ENCODE measurements around the gene ZCCHC3.
"Not testable (repeated sequence)": the region's sequence is repeated elsewhere in the genome, so short reads cannot be mapped to it uniquely, and the experiment has no call there.

The ZCCHC3 gene

DNA sequence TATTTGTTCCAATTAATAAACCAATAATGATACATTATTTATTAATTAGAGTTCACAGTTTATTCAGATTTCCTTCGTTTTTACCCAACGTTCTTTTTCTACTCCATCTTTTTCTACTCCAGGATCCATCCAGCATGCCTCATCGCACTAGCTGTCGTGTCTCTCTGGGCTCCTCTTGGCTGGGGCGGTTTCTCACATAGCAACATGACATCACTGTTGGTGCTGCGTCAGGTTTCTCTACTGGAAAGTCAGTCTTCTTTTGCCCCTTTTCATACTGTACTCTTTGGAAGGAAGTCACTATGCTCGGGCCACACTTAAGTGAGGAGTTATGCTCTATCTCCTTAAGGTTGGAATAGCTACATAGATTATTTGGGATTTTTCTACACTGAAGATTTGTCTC, 14.2 kb downstream of the ZCCHC3 start:
- DNase-seq (ENCODE audit: low read depth in 2 of 2), result no peak

DNA sequence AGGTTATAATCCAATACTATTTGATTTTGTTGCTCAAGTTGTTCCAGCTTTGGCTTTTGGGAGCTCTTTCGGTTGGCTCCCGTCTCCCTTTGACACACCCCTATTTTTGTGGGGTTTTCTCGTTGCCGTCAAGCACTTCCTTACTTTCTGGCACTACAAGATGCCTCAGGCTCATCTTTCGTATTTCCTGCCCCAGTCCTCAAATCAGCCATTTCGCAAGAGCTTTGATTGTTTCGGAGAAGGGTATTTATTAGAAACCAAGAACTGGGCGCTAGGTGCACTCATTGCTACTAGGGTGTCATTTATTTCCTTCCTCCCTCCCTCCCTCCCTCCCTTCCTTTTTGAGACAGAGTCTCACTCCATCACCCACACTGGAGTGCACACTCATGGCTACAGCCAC, 14.7 kb downstream of the ZCCHC3 start:
- DNase-seq (ENCODE audit: low read depth in 2 of 2), result no peak

DNA sequence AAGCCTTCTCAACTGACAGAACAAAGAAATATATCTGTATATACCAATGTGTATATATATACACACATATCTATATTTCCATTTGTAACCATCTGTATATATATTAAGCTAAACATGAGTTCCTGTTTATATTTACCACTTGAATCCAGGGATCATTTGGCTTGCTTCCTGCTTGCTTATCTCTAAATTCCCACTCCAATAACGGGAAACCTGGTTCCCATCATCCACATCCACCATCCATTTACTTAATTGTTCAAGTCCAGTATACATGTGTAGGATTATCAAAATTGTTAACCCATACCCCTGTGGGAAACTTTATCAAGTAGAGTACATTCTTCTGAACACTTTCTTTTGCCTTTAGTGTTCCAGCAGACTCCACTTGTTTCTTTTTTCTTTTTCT, 15.5 kb downstream of the ZCCHC3 start:
- DNase-seq (ENCODE audit: low read depth in 2 of 2), result no peak

DNA sequence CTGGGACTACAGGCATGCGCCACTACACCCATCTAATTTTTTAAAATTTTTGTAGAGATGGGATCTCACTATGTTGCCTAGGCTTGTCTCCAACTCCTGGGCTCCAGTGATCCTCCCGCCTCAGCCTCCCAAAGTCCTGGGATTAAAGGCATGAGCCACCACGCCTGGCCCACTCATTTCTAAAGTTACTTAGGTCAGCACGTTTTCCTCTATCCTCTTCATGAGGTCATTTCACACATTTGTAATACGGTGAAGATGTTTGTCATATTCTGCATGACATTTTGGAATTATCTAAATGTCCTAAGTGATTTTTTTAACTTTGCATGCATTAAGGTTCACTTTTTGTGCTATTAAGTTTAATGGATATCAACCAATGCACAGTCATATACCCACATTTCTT, 16.0 kb downstream of the ZCCHC3 start:
- DNase-seq (ENCODE audit: low read depth in 2 of 2), result no peak

DNA sequence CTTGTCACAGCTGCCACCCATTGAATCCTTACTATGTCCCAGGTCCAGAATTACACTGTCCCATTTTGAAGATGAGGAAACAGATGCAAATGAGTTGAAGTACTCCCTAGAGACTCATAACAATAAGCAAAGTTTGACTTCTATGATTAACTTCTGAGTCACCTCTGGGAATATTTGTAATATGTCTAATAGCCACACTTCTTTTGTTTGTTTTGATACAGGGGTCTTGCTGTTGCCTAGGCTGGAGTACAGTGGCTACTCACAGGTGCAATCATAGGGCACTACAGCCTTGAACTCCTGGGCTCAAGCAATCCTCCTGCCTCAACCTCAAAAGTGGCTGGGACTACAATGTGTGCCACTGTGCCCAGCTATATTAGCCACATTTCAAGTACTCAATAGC, 16.6 kb downstream of the ZCCHC3 start:
- no peak for DNase-seq (ENCODE audit: low read depth in 2 of 2)

DNA sequence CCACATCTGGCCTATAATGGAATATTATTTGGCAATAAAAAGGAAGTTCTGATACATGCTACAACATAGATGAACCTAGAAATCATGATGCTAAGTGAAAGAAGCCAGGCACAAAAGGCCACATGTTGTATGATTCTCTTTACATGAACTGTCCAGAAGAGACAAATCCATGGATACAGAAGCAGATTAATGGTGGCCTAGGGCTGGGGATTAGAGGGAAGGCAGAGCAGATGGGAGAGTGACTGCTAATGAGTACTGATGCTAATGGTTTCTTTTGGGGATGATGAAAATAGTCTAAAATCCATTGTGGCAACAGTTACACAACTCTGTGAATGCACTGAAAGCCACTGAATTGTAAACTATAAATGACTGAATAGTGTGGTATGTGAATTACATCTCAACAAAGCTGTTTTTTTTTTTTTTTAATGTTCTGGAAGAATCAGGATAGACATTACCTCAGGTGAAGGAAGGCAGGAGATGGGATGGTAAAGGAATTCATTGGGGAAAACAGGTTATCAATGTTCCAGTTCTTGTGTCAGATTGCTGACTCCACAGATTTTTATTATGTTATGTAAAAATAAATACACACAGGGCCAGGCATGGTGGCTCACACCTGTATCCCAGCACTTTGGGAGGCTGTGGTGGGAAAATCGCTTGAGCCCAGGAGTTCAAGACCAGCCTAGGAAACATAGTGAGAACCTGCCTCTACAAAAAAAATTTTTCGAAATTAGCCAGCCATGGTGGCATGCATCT, 19.1 kb downstream of the ZCCHC3 start:
- no peak for DNase-seq (ENCODE audit: low read depth in 2 of 2)

DNA sequence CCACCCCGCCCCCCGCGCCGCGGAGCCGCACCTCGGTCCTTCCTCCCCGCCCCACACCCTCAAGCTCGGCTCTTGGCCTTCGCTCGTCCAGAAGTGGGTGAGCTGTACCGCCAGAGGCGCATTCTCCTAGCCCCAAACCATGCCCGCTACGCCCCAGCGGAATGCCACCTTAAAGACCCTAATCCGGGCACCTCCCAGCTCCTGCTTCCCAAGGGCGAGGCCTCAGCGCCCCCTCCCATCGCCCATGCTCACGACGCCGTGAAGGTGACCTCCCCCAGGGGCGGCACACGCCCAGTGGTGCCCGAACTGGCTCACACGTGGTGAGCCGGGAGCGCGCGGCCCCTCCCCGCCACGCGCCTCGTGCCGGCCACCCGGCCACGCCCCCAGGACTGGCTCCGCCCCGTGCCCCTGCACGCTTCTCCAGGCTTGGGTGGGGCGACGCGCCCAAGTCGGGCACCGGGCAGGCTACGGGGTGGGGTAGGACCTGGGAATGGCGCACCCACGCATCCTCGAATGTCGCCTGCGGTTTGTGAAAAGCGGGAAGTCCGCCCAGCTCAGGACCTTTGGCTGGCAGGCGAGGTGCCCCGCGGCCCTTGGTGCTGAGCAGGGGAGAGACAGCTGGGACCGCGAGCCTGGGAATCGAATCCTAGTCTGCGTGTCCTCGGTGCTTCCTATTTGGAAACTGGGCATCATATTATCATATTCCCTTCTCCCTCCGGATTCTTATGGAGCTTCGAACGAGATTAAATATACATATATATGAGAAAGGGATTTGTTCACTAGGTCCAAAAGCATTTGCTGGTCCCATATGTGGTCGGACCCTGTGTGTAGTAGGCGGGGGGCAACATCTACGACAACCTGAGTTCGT, 27.0 kb downstream of the ZCCHC3 start:
- peak; percentile 89 for DNase-seq (ENCODE audit: low read depth in 2 of 2)

DNA sequence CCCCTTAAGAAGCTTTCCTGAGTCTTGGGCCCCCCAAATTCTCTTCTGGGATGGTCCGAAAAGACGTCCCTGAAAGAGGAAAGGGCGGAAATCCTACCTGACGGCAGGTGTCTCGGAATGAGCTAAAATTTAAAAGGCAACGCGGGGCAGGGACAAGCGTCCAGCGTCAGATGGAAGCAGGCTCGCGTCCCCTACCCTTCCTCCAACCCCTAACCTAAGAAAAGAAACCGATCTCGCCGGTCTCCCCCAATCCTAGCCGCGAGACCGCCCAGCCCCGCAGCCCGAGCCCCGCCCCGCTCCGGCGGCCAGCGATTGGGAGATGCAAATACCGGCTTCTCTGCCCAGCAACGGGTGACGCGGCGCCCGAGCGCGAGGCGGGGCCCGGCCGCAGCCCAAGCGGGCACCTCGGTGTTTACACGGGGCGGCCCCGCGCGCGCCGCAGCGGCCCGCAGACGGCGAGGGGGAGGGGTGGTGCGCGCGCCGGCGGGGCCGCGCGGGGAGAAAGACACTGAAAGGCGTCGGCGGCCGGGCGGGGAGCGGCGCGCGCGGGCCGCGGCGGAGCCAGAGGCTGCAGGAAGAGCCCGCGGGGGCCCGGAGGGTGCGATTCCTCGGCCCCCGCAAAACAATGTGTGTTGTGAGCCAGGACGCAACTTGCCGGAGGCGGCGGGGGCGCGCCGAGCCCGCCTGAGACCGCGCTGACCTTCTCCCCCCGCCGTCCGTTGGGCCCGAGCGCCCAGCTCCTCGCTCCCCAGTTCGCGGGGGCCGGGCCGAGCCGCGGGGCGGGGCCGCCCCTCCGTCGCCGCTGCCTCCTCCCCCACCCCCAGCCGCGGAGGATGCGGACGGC, 27.9 kb downstream of the ZCCHC3 start, which contains the start of gene SOX12:
TSS of gene SOX12 (plus strand) at position 508 of the 844 bp plus-strand sequence. CDS start 373 bp downstream, outside the sequence.
- peak; percentile 95 to 98 for DNase-seq (ENCODE audit: low read depth in 2 of 2)

DNA sequence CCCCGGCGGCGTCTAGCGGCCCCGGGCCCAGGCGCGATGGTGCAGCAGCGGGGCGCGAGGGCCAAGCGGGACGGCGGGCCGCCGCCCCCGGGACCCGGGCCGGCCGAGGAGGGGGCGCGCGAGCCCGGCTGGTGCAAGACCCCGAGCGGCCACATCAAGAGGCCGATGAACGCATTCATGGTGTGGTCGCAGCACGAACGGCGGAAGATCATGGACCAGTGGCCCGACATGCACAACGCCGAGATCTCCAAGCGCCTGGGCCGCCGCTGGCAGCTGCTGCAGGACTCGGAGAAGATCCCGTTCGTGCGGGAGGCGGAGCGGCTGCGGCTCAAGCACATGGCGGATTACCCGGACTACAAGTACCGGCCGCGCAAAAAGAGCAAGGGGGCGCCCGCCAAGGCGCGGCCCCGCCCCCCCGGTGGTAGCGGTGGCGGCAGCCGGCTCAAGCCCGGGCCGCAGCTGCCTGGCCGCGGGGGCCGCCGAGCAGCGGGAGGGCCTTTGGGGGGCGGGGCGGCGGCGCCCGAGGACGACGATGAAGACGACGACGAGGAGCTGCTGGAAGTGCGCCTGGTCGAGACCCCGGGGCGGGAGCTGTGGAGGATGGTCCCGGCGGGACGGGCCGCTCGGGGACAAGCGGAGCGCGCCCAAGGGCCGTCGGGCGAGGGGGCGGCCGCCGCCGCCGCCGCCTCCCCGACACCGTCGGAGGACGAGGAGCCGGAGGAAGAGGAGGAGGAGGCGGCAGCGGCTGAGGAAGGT, 28.7 kb downstream of the ZCCHC3 start:
- peak; percentile 41 to 42 for DNase-seq (ENCODE audit: low read depth in 2 of 2)

DNA sequence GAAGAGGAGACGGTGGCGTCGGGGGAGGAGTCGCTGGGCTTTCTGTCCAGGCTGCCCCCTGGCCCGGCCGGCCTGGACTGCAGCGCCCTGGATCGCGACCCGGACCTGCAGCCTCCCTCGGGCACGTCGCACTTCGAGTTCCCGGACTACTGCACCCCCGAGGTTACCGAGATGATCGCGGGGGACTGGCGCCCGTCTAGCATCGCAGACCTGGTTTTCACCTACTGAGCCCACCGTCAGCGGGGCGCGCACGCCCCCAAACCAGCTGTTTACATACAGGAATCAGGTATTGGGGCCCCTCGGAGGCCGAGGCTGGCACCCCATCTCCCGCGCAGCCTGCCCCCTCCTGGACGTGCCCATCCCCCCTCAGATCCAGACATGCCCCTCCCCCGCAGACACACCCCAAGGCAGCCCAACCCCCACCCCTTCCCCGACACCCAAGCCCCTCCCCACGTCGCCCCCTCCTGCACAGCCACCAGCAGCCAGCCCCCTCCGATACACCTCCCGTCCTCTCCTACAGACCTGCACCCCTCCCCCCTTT, 29.3 kb downstream of the ZCCHC3 start:
- DNase-seq (ENCODE audit: low read depth in 2 of 2), result no peak

DNA sequence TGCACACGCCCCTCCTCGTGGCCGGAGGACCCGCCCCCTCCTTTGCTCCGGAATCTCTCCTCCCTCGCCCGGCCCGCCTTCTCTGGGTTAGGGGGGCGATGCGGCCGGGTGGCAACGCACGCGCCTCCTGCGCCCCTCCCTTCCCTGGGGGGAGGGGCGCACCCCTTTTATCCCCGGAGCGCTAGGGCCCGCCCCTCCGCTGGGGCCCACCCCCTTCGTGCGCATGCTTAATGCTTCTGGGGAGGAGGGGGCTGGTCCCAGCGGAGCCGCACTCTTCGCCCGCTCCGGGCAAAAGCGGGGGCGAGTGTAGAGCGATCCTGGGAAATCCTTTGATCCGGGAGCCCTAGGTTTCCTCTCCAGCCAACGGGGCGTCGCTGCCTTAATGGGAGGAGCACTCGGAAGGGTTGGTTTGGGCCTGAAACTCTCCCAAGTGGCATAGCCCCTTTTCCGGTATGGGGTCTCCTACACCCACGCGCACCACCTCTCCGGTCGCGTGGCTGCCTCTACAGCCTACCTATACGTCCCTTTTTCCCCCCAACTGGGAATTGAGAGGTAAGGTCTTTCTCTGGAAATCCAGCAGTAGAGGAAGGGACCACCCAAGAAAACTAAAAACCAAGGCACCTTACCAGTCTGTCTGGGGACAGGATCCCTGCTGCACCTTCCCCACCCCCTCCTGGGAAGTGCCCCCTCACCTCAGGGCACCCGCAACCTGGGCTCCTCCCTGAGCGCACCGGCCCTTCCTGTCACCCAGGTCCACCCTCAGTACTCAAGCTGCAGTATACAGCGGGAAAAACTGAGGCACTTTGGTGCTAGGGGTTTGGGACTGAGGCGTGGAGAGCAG, 30.0 kb downstream of the ZCCHC3 start:
- DNase-seq (ENCODE audit: low read depth in 2 of 2), result peak; percentile 47 to 66

DNA sequence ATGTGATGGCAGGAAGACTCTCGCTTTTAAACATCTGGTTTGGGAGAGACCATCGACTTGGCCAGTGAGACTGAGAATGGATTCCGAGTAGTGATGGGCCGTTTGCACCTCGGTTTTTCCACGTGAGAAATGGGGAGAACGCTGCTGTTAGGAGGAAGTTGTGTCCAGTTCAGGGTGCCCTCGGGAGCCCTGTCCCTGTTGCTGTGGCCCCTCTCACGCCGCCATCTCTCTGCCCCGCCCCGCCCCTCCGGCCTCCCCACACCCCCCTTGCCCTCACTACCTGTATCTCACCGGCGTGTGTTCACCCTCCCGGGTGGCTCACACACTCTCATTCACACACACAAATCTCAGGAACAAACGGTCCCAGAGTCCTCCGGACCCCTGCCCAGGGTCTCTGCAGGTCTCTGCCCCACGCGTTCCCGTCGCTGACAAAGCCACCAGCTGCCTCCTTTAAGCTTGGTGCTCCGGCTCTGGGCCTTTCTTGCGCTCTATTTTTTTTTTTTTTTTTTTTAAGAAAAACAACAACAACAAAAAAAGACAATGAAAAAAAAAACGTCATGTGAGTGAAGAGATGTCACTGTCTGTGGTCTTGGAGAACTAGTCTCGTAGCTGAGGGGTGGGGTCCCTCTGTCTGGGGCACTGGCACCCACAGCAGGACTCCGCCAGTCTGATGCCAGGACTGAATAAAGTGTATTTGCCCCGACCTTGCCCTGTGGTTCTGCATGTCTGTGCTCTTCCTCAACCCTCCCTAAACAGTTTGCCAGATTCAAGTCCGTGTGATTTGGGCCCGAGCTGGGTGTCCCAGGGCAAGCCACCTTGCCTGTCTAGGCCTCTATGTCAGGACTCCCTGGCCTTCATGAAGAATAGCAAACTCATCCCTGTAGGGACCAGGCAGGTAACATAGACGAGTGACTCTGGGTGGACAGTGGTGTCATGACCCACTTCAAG, 30.9 kb downstream of the ZCCHC3 start:
- no peak for DNase-seq (ENCODE audit: low read depth in 2 of 2)

DNA sequence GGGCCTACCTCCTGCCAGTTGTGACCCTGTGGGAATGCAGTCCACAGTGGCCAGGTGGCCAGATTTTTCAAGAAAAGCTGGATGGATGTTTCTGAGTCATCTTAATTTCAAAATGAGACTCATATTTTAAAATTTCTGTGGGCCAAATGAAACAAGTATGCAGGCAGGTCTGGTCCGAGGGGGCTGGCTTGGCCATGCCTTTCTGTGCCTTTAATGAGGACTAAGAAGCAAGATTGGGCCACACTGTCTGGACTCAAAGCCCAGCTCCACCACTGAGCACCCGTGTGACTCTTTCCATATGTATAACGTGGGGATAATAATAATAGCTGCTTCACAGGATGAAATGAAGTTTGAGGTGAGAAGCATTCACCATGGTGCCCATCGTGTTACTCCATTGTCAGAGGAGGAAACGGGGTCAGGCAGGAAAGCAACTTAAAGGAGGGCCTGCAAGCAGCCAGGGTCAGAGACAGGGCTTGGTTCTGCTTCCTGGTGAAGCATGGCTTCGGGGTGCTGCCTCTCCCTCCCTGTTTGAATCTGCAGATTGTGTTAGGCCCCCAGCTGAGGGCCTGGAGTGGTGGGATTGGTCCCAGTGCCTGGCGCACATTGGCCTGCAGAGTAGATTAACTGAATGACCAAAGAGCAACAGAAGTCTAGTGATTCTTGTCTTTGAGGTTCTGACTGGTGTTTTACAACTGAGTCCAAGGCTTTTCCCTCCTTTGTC, 31.8 kb downstream of the ZCCHC3 start:
- no peak for DNase-seq (ENCODE audit: low read depth in 2 of 2)

DNA sequence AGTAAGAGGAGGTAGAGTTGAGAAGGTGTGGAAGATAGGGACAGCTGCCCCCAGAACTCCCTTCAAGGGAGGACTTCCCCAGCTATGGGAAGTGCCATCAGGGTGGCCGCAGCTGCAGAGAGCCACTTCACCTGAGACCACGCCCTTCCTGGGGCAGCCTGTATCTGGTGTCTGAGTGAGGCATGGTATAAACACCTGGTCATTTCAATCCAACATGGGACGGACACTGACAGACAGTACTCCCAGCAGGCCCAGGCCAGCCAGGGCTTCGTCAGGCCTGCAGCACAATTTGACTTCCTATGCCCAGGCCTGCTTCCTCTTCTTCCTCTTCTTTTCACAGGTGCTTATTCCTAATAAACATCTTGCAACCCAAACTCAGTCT, 32.5 kb downstream of the ZCCHC3 start:
- DNase-seq (ENCODE audit: low read depth in 2 of 2), result no peak

DNA sequence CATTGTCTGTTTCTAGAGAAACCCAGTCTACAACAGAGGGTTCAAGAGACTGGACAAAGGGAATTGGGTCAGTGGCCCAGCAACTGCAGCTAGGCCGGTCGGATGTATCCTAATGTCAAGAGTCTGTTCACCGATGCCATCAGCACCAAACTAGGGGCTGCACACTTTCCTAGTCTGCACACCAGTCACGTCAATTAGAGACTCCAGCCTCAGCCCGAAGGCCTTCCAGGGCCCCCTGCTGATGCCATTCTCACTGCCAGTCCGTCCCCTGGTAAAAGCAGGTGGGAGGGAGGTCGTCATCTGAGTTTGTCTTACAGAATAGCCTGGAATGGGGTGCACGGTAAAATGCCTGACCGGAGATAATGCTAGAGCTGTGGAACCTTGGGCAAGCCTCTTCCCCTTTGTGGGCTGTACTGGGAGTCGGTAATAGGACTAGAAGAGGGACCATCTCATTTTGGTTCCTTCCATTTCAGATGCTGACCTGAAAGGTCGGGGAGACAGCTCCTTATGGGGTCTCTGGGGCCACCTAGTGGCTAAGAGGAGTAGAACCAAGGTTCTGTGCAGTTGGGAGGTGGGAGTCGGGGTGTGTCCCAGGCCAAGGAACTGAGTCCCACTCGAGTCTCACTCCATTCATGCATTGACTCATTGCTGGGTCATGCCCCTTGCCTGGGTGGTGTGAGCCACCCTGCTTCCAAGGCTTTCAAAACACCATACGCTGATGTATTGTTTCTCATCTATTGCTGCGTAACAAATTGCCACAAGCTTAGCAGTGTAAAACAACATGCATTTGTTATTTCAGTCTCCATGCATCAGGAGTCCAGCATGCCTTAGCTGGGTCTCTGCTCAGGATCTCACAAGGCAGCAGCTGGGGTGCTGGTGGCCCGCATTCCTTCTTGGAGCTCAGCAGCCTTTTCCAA, 33.1 kb downstream of the ZCCHC3 start:
- peak; percentile 42 to 56 for DNase-seq (ENCODE audit: low read depth in 2 of 2)

DNA sequence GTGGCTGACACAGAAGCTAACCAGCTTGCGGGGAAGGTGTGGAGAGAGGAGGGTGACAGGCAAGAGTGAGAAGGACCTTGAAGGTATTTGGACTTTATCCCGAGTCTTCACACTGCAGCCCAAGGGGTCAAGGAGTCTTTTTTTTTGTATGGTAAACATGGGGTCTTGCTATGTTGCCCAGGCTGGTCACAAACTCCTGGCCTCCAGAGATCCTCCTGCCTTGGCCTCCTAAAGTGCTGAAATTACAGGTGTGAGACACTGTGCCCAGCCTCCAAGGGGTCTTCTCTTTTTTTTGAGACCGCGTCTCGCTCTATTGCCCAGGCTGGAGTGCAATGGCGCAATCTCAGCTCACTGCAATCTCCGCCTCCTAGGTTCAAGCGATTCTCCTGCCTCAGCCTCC, 37.2 kb downstream of the ZCCHC3 start:
- DNase-seq (ENCODE audit: low read depth in 2 of 2), result no peak

DNA sequence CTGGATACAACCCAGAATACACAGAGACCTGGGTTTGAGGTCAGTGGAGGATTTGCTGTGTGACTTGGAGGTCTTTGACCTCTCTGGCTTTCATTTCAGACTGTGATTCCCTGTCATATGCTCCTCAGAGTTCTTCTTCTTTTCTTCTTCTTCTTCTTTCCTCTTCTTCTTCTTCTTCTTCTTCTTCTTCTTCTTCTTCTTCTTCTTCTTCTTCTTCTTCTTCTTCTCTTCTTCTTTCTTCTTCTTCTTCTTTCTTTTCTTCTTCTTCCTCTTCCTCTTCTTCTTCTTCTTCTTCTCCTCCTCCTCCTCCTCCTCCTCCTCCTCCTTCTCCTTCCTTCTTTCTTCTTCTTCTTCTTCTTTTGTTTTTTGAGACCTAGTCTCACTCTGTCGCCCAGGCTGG, 38.7 kb downstream of the ZCCHC3 start:
- not testable (repeated sequence) for DNase-seq (ENCODE audit: low read depth in 2 of 2)
